ENCODE measurements around the gene OR6F1. TPM values are rescaled to one million over a fixed set of nuclear protein-coding genes. Genes with fewer than 3 reads are reported as not detected.

The OR6F1 gene
- total RNA-seq, 1 experiment from 2014 or later = not detected

DNA sequence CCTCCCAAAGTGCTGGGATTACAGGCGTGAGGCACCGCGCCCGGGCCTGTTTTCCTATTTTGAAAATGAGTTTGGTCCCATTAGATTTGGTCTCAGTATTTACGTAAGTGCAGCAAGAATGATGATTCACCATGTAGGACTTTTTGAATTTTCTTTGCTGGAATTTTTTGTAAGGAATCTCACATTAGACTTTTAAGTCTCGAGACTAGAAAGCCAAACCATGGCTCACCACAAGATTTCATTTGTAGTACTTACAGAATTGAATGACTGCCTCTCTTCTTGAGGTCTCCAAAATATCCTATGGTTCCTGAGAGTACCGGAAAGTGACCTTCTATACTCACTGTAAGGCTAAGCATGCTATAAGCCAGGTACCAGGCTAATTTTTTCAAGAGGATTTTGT lies 31.2 kb upstream of the OR6F1 start (continued):
- TF ChIP-seq, protein P1, sequence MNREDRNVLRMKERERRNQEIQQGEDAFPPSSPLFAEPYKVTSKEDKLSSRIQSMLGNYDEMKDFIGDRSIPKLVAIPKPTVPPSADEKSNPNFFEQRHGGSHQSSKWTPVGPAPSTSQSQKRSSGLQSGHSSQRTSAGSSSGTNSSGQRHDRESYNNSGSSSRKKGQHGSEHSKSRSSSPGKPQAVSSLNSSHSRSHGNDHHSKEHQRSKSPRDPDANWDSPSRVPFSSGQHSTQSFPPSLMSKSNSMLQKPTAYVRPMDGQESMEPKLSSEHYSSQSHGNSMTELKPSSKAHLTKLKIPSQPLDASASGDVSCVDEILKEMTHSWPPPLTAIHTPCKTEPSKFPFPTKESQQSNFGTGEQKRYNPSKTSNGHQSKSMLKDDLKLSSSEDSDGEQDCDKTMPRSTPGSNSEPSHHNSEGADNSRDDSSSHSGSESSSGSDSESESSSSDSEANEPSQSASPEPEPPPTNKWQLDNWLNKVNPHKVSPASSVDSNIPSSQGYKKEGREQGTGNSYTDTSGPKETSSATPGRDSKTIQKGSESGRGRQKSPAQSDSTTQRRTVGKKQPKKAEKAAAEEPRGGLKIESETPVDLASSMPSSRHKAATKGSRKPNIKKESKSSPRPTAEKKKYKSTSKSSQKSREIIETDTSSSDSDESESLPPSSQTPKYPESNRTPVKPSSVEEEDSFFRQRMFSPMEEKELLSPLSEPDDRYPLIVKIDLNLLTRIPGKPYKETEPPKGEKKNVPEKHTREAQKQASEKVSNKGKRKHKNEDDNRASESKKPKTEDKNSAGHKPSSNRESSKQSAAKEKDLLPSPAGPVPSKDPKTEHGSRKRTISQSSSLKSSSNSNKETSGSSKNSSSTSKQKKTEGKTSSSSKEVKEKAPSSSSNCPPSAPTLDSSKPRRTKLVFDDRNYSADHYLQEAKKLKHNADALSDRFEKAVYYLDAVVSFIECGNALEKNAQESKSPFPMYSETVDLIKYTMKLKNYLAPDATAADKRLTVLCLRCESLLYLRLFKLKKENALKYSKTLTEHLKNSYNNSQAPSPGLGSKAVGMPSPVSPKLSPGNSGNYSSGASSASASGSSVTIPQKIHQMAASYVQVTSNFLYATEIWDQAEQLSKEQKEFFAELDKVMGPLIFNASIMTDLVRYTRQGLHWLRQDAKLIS (CRISPR knock-in tag; IDR thresholded peaks at IDR 0.05; ENCODE audit: borderline replicate concordance) = no peak
- TF ChIP-seq IRF2 (CRISPR knock-in tag; IDR thresholded peaks at IDR 0.05; ENCODE audit: borderline replicate concordance, low read depth) = no peak
- TF ChIP-seq EMX1 (CRISPR knock-in tag; IDR thresholded peaks at IDR 0.05) = no peak
- no peak for TF ChIP-seq TEAD1 (CRISPR knock-in tag; IDR thresholded peaks at IDR 0.05)
- TF ChIP-seq GRHL2 (CRISPR knock-in tag; IDR thresholded peaks at IDR 0.05; ENCODE audit: insufficient replicate concordance, severe bottlenecking) = no peak
- TF ChIP-seq, protein P2, sequence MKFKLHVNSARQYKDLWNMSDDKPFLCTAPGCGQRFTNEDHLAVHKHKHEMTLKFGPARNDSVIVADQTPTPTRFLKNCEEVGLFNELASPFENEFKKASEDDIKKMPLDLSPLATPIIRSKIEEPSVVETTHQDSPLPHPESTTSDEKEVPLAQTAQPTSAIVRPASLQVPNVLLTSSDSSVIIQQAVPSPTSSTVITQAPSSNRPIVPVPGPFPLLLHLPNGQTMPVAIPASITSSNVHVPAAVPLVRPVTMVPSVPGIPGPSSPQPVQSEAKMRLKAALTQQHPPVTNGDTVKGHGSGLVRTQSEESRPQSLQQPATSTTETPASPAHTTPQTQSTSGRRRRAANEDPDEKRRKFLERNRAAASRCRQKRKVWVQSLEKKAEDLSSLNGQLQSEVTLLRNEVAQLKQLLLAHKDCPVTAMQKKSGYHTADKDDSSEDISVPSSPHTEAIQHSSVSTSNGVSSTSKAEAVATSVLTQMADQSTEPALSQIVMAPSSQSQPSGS (CRISPR knock-in tag; IDR thresholded peaks at IDR 0.05; ENCODE audit: borderline replicate concordance, low read depth) = no peak
- TF ChIP-seq ZNF396 (CRISPR knock-in tag; IDR thresholded peaks at IDR 0.05; ENCODE audit: borderline replicate concordance) = no peak
- no peak for TF ChIP-seq GTF2I (CRISPR knock-in tag; conservative IDR thresholded peaks at IDR 0.05)

DNA sequence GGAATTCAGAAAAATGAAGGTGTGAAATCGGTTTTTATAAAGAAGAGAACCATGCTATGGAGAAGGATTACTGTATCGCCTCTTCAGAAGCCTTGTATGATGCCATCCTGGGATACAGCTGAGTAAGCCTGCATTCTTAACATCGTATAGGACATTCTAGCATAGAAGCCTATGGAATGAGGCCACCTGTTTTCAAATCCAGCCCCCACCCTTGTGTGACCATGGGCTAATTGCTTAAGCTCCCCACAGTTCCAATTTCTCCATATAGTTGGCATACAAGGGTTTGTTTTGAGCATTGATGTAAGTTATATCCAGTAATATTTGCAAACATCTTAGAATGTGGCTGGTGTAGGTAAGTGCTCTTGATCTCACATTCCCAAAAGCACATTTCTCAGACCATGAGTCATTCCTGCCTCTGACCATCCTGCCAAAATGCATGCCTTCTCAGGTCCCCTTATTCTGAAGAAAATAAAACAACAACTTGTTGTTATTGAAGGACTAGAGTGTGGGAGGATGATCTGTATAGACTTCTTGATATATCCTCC lies 30.0 kb upstream of the OR6F1 start:
- H3K9me3 Mint-ChIP-seq = peaks cover 58% of the 10 kb centered on the region
- POLR2A ChIA-PET = no interaction called here
- CTCF ChIA-PET = no interaction called here
- TF ChIP-seq NFE2L1 (CRISPR knock-in tag; IDR thresholded peaks at IDR 0.05) (no peak), NFYB (CRISPR knock-in tag; conservative IDR thresholded peaks at IDR 0.05; ENCODE audit: low read depth) (no peak), ZNF317 (CRISPR knock-in tag; IDR thresholded peaks at IDR 0.05; ENCODE audit: borderline replicate concordance, low read depth) (no peak), SP1 (CRISPR knock-in tag; conservative IDR thresholded peaks at IDR 0.05) (no peak), GTF2I (CRISPR knock-in tag; conservative IDR thresholded peaks at IDR 0.05) (no peak), MXD4 (CRISPR knock-in tag; IDR thresholded peaks at IDR 0.05; ENCODE audit: borderline replicate concordance) (no peak), ZNF232 (CRISPR knock-in tag; IDR thresholded peaks at IDR 0.05) (no peak), ZNF121 (CRISPR knock-in tag; IDR thresholded peaks at IDR 0.05) (no peak), HMGA2 (CRISPR knock-in tag; IDR thresholded peaks at IDR 0.05) (no peak), FOXP1 (CRISPR knock-in tag; IDR thresholded peaks at IDR 0.05; ENCODE audit: borderline replicate concordance) (no peak), IRF2 (CRISPR knock-in tag; IDR thresholded peaks at IDR 0.05; ENCODE audit: borderline replicate concordance, low read depth) (no peak), TEAD1 (CRISPR knock-in tag; IDR thresholded peaks at IDR 0.05) (no peak), TCF7 (CRISPR knock-in tag; IDR thresholded peaks at IDR 0.05; ENCODE audit: low read depth) (no peak), JUN (CRISPR knock-in tag; IDR thresholded peaks at IDR 0.05) (no peak)
- TF ChIP-seq, protein P3, sequence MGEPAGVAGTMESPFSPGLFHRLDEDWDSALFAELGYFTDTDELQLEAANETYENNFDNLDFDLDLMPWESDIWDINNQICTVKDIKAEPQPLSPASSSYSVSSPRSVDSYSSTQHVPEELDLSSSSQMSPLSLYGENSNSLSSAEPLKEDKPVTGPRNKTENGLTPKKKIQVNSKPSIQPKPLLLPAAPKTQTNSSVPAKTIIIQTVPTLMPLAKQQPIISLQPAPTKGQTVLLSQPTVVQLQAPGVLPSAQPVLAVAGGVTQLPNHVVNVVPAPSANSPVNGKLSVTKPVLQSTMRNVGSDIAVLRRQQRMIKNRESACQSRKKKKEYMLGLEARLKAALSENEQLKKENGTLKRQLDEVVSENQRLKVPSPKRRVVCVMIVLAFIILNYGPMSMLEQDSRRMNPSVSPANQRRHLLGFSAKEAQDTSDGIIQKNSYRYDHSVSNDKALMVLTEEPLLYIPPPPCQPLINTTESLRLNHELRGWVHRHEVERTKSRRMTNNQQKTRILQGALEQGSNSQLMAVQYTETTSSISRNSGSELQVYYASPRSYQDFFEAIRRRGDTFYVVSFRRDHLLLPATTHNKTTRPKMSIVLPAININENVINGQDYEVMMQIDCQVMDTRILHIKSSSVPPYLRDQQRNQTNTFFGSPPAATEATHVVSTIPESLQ (CRISPR knock-in tag; IDR thresholded peaks at IDR 0.05) = no peak
- TF ChIP-seq, protein P4, sequence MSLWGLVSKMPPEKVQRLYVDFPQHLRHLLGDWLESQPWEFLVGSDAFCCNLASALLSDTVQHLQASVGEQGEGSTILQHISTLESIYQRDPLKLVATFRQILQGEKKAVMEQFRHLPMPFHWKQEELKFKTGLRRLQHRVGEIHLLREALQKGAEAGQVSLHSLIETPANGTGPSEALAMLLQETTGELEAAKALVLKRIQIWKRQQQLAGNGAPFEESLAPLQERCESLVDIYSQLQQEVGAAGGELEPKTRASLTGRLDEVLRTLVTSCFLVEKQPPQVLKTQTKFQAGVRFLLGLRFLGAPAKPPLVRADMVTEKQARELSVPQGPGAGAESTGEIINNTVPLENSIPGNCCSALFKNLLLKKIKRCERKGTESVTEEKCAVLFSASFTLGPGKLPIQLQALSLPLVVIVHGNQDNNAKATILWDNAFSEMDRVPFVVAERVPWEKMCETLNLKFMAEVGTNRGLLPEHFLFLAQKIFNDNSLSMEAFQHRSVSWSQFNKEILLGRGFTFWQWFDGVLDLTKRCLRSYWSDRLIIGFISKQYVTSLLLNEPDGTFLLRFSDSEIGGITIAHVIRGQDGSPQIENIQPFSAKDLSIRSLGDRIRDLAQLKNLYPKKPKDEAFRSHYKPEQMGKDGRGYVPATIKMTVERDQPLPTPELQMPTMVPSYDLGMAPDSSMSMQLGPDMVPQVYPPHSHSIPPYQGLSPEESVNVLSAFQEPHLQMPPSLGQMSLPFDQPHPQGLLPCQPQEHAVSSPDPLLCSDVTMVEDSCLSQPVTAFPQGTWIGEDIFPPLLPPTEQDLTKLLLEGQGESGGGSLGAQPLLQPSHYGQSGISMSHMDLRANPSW (CRISPR knock-in tag; conservative IDR thresholded peaks at IDR 0.05; ENCODE audit: low read depth) = no peak
- TF ChIP-seq, protein P5, sequence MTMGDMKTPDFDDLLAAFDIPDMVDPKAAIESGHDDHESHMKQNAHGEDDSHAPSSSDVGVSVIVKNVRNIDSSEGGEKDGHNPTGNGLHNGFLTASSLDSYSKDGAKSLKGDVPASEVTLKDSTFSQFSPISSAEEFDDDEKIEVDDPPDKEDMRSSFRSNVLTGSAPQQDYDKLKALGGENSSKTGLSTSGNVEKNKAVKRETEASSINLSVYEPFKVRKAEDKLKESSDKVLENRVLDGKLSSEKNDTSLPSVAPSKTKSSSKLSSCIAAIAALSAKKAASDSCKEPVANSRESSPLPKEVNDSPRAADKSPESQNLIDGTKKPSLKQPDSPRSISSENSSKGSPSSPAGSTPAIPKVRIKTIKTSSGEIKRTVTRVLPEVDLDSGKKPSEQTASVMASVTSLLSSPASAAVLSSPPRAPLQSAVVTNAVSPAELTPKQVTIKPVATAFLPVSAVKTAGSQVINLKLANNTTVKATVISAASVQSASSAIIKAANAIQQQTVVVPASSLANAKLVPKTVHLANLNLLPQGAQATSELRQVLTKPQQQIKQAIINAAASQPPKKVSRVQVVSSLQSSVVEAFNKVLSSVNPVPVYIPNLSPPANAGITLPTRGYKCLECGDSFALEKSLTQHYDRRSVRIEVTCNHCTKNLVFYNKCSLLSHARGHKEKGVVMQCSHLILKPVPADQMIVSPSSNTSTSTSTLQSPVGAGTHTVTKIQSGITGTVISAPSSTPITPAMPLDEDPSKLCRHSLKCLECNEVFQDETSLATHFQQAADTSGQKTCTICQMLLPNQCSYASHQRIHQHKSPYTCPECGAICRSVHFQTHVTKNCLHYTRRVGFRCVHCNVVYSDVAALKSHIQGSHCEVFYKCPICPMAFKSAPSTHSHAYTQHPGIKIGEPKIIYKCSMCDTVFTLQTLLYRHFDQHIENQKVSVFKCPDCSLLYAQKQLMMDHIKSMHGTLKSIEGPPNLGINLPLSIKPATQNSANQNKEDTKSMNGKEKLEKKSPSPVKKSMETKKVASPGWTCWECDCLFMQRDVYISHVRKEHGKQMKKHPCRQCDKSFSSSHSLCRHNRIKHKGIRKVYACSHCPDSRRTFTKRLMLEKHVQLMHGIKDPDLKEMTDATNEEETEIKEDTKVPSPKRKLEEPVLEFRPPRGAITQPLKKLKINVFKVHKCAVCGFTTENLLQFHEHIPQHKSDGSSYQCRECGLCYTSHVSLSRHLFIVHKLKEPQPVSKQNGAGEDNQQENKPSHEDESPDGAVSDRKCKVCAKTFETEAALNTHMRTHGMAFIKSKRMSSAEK (CRISPR knock-in tag; IDR thresholded peaks at IDR 0.05; ENCODE audit: borderline replicate concordance) = no peak

More for the DNA sequence above, 30.0 kb upstream of the OR6F1 start:
- H3K4me3 Mint-ChIP-seq = no peak overlapping the region
- H3K27ac Mint-ChIP-seq = no peak overlapping the region
- H3K27me3 Mint-ChIP-seq (ENCODE audit: low read depth) = no peaks in the 10 kb centered on the region
- no peaks in the 10 kb centered on the region for H3K4me1 Mint-ChIP-seq
- DNase-seq (ENCODE audit: low spot score) = no peak
- peaks cover 6% of the 10 kb centered on the region for H3K36me3 Mint-ChIP-seq
- ATAC-seq = no peak

Measured in WTC11 (cell line).